Mesenchymal stem cell (in vitro differentiated cells and primary cell): ENCODE data around the gene MTMR12.

ENCODE experiments used
- DNase-seq: peaks from one replicate; pipeline ENCODE4 v3.0.0-alpha.2; 2013
- H2AFZ ChIP-seq: one replicate; pipeline ENCODE4 v1.6.1; 2013; ENCODE audit warnings: low read depth, mild to moderate bottlenecking, control low read depth, inconsistent platforms, low read length, moderate library complexity
- H2AK5ac ChIP-seq: 2 replicates; pipeline ENCODE4 v1.6.1; 2013; ENCODE audit warnings: low read length, moderate library complexity, mild to moderate bottlenecking, inconsistent platforms; ENCODE audit not compliant: severe bottlenecking
- H2BK120ac ChIP-seq: one replicate; pipeline ENCODE4 v1.6.1; 2013; ENCODE audit warnings: low read depth, mild to moderate bottlenecking, inconsistent platforms, low read length, moderate library complexity
- H2BK12ac ChIP-seq, 2 experiments: one replicate each; pipeline ENCODE4 v1.6.1; 2013; ENCODE audit warnings: inconsistent platforms in 2 of 2, low read length in 2 of 2, mild to moderate bottlenecking in 2 of 2, moderate library complexity in 2 of 2, control low read depth in 1 of 2
- H2BK15ac ChIP-seq: one replicate; pipeline ENCODE4 v1.6.1; 2013; ENCODE audit warnings: mild to moderate bottlenecking, low read depth, inconsistent platforms; ENCODE audit not compliant: poor library complexity, severe bottlenecking
- H2BK5ac ChIP-seq: 2 replicates; pipeline ENCODE4 v1.6.1; 2013; ENCODE audit warnings: low read depth, mild to moderate bottlenecking, low read length, control low read depth, inconsistent platforms; ENCODE audit not compliant: poor library complexity, severe bottlenecking
- H3K14ac ChIP-seq, 2 experiments: one replicate each; pipeline ENCODE4 v1.6.1; 2013; ENCODE audit warnings: inconsistent platforms in 2 of 2, low read length in 2 of 2, control low read depth in 1 of 2, mild to moderate bottlenecking in 1 of 2, moderate library complexity in 1 of 2
- H3K18ac ChIP-seq, 2 experiments: one replicate each; pipeline ENCODE4 v1.6.1; 2013; ENCODE audit warnings: inconsistent platforms in 2 of 2, low read length in 2 of 2, control low read depth in 1 of 2, low read depth in 1 of 2, mild to moderate bottlenecking in 1 of 2
- H3K23ac ChIP-seq, 2 experiments: one replicate each; pipeline ENCODE4 v1.6.1; 2013; ENCODE audit warnings: inconsistent platforms in 2 of 2, low read length in 2 of 2, mild to moderate bottlenecking in 2 of 2, moderate library complexity in 2 of 2, control low read depth in 1 of 2
- H3K27ac ChIP-seq: 2 replicates; pipeline ENCODE4 v1.5.1; 2013; ENCODE audit warnings: mild to moderate bottlenecking, moderate library complexity, low read length, control low read depth, inconsistent platforms; ENCODE audit not compliant: poor library complexity, severe bottlenecking
- H3K27me3 ChIP-seq, 2 experiments: 2 replicates each; pipeline versions ENCODE4 v1.6.1 to v1.7.0; 2013; ENCODE audit warnings: low read length in 2 of 2, mild to moderate bottlenecking in 2 of 2, moderate library complexity in 2 of 2, control low read depth in 1 of 2, inconsistent platforms in 1 of 2; ENCODE audit not compliant: control insufficient read depth in 1 of 2, insufficient read depth in 1 of 2
- H3K36me3 ChIP-seq, 2 experiments: 2 replicates each; pipeline versions ENCODE4 v1.6.1 to v1.7.0; 2013; ENCODE audit warnings: low read length in 2 of 2, control low read depth in 1 of 2, inconsistent platforms in 1 of 2, low read depth in 1 of 2, mild to moderate bottlenecking in 1 of 2; ENCODE audit not compliant: insufficient read depth in 2 of 2, control insufficient read depth in 1 of 2
- H3K4ac ChIP-seq, 2 experiments: one replicate each; pipeline ENCODE4 v1.6.1; 2013; ENCODE audit warnings: inconsistent platforms in 2 of 2, low read length in 2 of 2, mild to moderate bottlenecking in 2 of 2, moderate library complexity in 2 of 2, control low read depth in 1 of 2, low read depth in 1 of 2
- H3K4me1 ChIP-seq: 2 replicates; pipeline ENCODE4 v1.6.1; 2013; ENCODE audit warnings: low read depth, low read length, control low read depth; ENCODE audit not compliant: control insufficient read depth, insufficient read depth
- H3K4me2 ChIP-seq: 2 replicates; pipeline ENCODE4 v1.6.1; 2013; ENCODE audit warnings: low read length, mild to moderate bottlenecking, inconsistent platforms; ENCODE audit not compliant: poor library complexity, severe bottlenecking
- H3K4me3 ChIP-seq, 2 experiments: 2 replicates each; pipeline versions ENCODE4 v1.5.1 to v1.7.0; 2013; ENCODE audit warnings: low read length in 2 of 2, mild to moderate bottlenecking in 2 of 2, control low read depth in 1 of 2, low read depth in 1 of 2; ENCODE audit not compliant: insufficient read depth in 1 of 2
- H3K79me1 ChIP-seq: replicated peaks from 2 replicates; pipeline ENCODE4 v1.6.1; 2013; ENCODE audit warnings: mild to moderate bottlenecking, control low read depth, low read length, inconsistent platforms; ENCODE audit not compliant: poor library complexity, severe bottlenecking
- H3K9ac ChIP-seq: 2 replicates; pipeline ENCODE4 v1.7.0; 2013; ENCODE audit warnings: mild to moderate bottlenecking, low read length, moderate library complexity
- H3K9me3 ChIP-seq: 2 replicates; pipeline ENCODE4 v1.7.0; 2013; ENCODE audit warnings: mild to moderate bottlenecking, low read length; ENCODE audit not compliant: control insufficient read depth
- H4K8ac ChIP-seq: one replicate; pipeline ENCODE4 v1.6.1; 2013; ENCODE audit warnings: inconsistent platforms, mild to moderate bottlenecking, low read length, moderate library complexity
- H4K91ac ChIP-seq: one replicate; pipeline ENCODE4 v1.6.1; 2013; ENCODE audit warnings: mild to moderate bottlenecking, low read length, inconsistent platforms
- WGBS: methylation state at CpG from one replicate; pipeline ENCODE4 v1.1.7; 2013; ENCODE audit warnings: mixed read lengths; 5-methylcytosine and 5-hydroxymethylcytosine counted together

Gene MTMR12

DNA sequence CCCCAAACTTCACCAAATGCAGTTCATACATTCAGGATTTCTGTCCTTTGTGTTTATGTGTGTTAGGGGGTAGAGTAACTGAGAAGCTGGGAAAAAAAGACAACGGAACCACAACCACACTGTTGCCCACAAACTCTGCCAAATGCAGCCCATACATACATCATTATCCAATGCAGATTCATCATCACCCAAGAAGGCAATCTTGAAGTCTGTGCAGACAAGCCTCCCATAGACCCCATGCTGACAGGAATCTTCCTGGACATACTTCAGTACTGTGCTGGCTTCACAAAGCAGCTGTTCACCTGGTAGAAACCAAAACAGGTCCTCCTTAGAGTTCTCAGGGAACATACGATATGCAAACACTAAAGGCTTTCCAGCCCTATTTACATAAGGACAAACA lies 38.9 kb downstream of the MTMR12 start:
- H3K27ac ChIP-seq = peak overlapping the region; percentile 79
- 90% methylated on average over 2 of the region's 2 CpGs for WGBS
- H3K9me3 ChIP-seq = no peaks in the 10 kb centered on the region
- no peak overlapping the region for H2BK15ac ChIP-seq
- peak overlapping the region in 1 of 2 experiments; percentile 47 for H3K4ac ChIP-seq
- no peak overlapping the region for H2AFZ ChIP-seq
- no peak overlapping the region for H2BK120ac ChIP-seq
- no peak overlapping the region for H2BK12ac ChIP-seq
- peaks cover 17% of the 10 kb centered on the region for H3K79me1 ChIP-seq
- no peak overlapping the region for H4K91ac ChIP-seq
- peaks cover 16% of the 10 kb centered on the region for H3K4me1 ChIP-seq
- no peak for DNase-seq
- H3K4me2 ChIP-seq = no peak overlapping the region
- no peak overlapping the region for H2AK5ac ChIP-seq
- H3K4me3 ChIP-seq = no peak overlapping the region
- H4K8ac ChIP-seq = no peak overlapping the region
- H3K23ac ChIP-seq = no peak overlapping the region
- H3K27me3 ChIP-seq = no peaks in the 10 kb centered on the region
- H3K36me3 ChIP-seq = peaks cover 10 to 54% of the 10 kb centered on the region in 2 experiments
- no peak overlapping the region for H3K9ac ChIP-seq
- no peak overlapping the region for H3K14ac ChIP-seq
- H2BK5ac ChIP-seq = no peak overlapping the region
- no peak overlapping the region for H3K18ac ChIP-seq

DNA sequence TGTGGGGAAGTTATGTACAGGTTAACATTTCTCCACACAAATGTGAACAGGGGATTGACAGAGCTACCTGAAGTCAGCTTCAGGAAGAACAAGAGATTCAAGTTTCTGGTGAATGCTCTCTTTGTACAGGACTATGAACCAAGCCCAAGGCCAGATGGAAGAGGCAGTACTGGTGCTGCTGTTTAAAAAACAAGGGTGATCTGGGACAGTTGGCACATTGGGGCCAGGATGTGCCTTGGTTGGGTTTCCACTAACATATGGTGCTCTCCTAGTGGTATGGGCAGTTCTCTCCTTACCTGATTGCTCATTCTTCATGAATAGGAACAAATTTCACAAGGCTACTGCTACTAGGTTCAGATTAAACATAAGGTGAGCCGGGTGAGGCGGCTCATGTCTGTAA lies 40.0 kb downstream of the MTMR12 start:
- no peak overlapping the region for H2AK5ac ChIP-seq
- peak overlapping the region in 1 of 2 experiments; percentile 26 for H3K4ac ChIP-seq
- no peak overlapping the region for H4K8ac ChIP-seq
- DNase-seq = no peak
- H3K4me2 ChIP-seq = no peak overlapping the region
- peaks cover 17% of the 10 kb centered on the region for H3K79me1 ChIP-seq
- no peak overlapping the region for H2BK15ac ChIP-seq
- no peak overlapping the region for H3K14ac ChIP-seq
- H2BK120ac ChIP-seq = no peak overlapping the region
- no peaks in the 10 kb centered on the region for H3K9me3 ChIP-seq
- H3K27me3 ChIP-seq = no peaks in the 10 kb centered on the region
- no peak overlapping the region for H4K91ac ChIP-seq
- no peak overlapping the region for H3K18ac ChIP-seq
- H3K36me3 ChIP-seq = peaks cover 16 to 64% of the 10 kb centered on the region in 2 experiments
- no peak overlapping the region for H3K4me3 ChIP-seq
- H3K27ac ChIP-seq = no peak overlapping the region
- WGBS = 98% methylated on average over 2 of the region's 2 CpGs
- no peak overlapping the region for H2BK12ac ChIP-seq
- H2AFZ ChIP-seq = no peak overlapping the region
- H3K23ac ChIP-seq = no peak overlapping the region
- no peak overlapping the region for H3K9ac ChIP-seq
- peaks cover 15% of the 10 kb centered on the region for H3K4me1 ChIP-seq
- H2BK5ac ChIP-seq = no peak overlapping the region

DNA sequence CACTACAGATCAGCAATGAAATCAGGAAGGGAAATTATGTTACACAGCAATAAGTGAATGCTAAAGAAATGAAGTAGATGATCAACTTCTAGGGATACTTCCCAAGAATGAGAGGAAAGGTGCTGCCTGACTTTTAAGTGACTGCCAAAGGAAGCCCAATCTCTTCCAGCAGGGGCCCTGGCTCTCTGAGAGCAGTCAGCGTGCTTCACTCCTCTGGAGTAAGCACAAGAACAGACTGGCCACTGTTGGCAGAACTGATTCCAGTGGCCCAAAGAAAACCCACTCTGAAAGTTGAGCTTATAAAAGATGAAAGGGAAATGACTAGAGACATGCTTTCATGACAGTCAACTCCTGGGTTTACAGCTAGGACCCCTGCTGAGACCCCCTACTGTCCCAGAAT lies 41.8 kb downstream of the MTMR12 start:
- H3K4me2 ChIP-seq = no peak overlapping the region
- H3K27me3 ChIP-seq = no peaks in the 10 kb centered on the region
- H3K4ac ChIP-seq = no peak overlapping the region
- no peak overlapping the region for H3K9ac ChIP-seq
- H3K18ac ChIP-seq = no peak overlapping the region
- H3K23ac ChIP-seq = no peak overlapping the region
- no peak overlapping the region for H2BK15ac ChIP-seq
- H2AK5ac ChIP-seq = no peak overlapping the region
- no peak overlapping the region for H2BK5ac ChIP-seq
- WGBS = 76% methylated on average over 1 of the region's 1 CpG
- no peak overlapping the region for H3K4me3 ChIP-seq
- no peak overlapping the region for H4K91ac ChIP-seq
- H3K27ac ChIP-seq = no peak overlapping the region
- H3K14ac ChIP-seq = no peak overlapping the region
- H3K36me3 ChIP-seq = peaks cover 27 to 69% of the 10 kb centered on the region in 2 experiments
- H2BK120ac ChIP-seq = no peak overlapping the region
- peaks cover 14% of the 10 kb centered on the region for H3K79me1 ChIP-seq
- H4K8ac ChIP-seq = no peak overlapping the region
- no peak for DNase-seq
- peaks cover 9% of the 10 kb centered on the region for H3K4me1 ChIP-seq
- no peak overlapping the region for H2BK12ac ChIP-seq
- no peaks in the 10 kb centered on the region for H3K9me3 ChIP-seq
- H2AFZ ChIP-seq = no peak overlapping the region

DNA sequence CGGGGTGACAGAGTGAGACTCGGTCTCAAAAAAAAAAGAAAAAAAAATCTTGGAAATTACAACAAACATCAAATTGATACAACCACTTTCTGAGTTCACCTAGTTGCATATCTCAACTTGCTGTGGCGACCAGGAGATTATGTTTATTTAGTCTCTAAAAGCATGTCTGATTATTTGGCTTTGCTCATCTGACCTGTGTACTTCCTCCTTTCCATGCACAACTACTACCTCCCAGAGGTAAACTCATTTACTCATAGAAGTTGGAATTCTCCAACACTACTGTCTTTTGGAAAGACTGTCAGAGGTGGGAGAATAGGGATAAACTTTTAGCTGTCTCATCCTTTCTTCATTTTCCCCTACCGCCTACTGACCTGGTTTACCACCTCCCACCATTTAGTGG lies 42.6 kb downstream of the MTMR12 start:
- no peak overlapping the region for H3K9ac ChIP-seq
- H3K14ac ChIP-seq = no peak overlapping the region
- no peak for DNase-seq

More for the DNA sequence above, 42.6 kb downstream of the MTMR12 start:
- Histone ChIP-seq H3K36me3 (peaks cover 29 to 75% of the 10 kb centered on the region in 2 experiments), H4K91ac (no peak overlapping the region), H2AFZ (no peak overlapping the region), H2BK5ac (no peak overlapping the region), H3K27me3 (no peaks in the 10 kb centered on the region), H3K27ac (no peak overlapping the region), H3K4me3 (no peak overlapping the region), H3K4me1 (peaks cover 6% of the 10 kb centered on the region), H2BK15ac (no peak overlapping the region), H3K4me2 (no peak overlapping the region), H2BK12ac (no peak overlapping the region), H4K8ac (no peak overlapping the region), H3K4ac (no peak overlapping the region), H3K18ac (no peak overlapping the region), H2BK120ac (no peak overlapping the region), H3K79me1 (peaks cover 13% of the 10 kb centered on the region), H3K9me3 (no peaks in the 10 kb centered on the region), H2AK5ac (no peak overlapping the region), H3K23ac (no peak overlapping the region)
- 100% methylated on average over 2 of the region's 4 CpGs for WGBS
